Measurements from ENCODE around the gene SLC1A2.

- TF ChIP-seq, protein P1, sequence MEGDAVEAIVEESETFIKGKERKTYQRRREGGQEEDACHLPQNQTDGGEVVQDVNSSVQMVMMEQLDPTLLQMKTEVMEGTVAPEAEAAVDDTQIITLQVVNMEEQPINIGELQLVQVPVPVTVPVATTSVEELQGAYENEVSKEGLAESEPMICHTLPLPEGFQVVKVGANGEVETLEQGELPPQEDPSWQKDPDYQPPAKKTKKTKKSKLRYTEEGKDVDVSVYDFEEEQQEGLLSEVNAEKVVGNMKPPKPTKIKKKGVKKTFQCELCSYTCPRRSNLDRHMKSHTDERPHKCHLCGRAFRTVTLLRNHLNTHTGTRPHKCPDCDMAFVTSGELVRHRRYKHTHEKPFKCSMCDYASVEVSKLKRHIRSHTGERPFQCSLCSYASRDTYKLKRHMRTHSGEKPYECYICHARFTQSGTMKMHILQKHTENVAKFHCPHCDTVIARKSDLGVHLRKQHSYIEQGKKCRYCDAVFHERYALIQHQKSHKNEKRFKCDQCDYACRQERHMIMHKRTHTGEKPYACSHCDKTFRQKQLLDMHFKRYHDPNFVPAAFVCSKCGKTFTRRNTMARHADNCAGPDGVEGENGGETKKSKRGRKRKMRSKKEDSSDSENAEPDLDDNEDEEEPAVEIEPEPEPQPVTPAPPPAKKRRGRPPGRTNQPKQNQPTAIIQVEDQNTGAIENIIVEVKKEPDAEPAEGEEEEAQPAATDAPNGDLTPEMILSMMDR (IDR thresholded peaks at IDR 0.05; ENCODE audit: insufficient read depth, low read depth, low read length): no peak
- no peak for TF ChIP-seq EZH2 (IDR thresholded peaks at IDR 0.05; ENCODE audit: insufficient read depth, low read length)
These were observed 3.9 kb downstream of the SLC1A2 start for GRCh38 chr11:35415487-35415886.
